Loucy (cell line): ENCODE data around the gene CFAP206.

Experiments used
- H2AFZ ChIP-seq: fragments of 200-600 bp; sonication (generic); 2 replicates; pipeline ENCODE4 v1.6.0; 2016; ENCODE audit warnings: antibody characterized with exemption, mild to moderate bottlenecking, low read length, moderate library complexity
- H3F3A ChIP-seq: fragments of 200-600 bp; 2 replicates; pipeline ENCODE4 v1.6.0; 2016; ENCODE audit warnings: antibody characterized with exemption, low read depth, mild to moderate bottlenecking
- H3K27me3 ChIP-seq: fragments of 200-600 bp; sonication (generic); 2 replicates; pipeline ENCODE4 v1.6.1; 2014; ENCODE audit warnings: low read length, mild to moderate bottlenecking; ENCODE audit not compliant: insufficient read depth, poor library complexity, severe bottlenecking
- H3K36me3 ChIP-seq: fragments of 200-600 bp; sonication (generic); 2 replicates; pipeline ENCODE4 v1.6.1; 2016; ENCODE audit warnings: low read length; ENCODE audit not compliant: insufficient read depth
- H3K4me1 ChIP-seq: fragments of 200-600 bp; sonication (generic); 2 replicates; pipeline ENCODE4 v1.5.1; 2014; ENCODE audit warnings: low read length, mild to moderate bottlenecking; ENCODE audit not compliant: insufficient read depth, poor library complexity, severe bottlenecking
- H3K4me2 ChIP-seq: fragments of 200-600 bp; sonication (generic); 2 replicates; pipeline ENCODE4 v1.6.0; 2014; ENCODE audit warnings: antibody characterized with exemption, low read length, low read depth, mild to moderate bottlenecking; ENCODE audit not compliant: poor library complexity, severe bottlenecking
- H3K4me3 ChIP-seq: fragments of 200-600 bp; sonication (generic); 2 replicates; pipeline ENCODE4 v1.5.1; 2014; ENCODE audit warnings: low read length, mild to moderate bottlenecking, mixed read lengths; ENCODE audit not compliant: poor library complexity, severe bottlenecking
- H3K79me2 ChIP-seq: fragments of 200-600 bp; sonication (generic); 2 replicates; pipeline ENCODE4 v1.6.1; 2014; ENCODE audit warnings: low read length; ENCODE audit not compliant: insufficient read depth
- H3K9ac ChIP-seq: fragments of 200-600 bp; sonication (generic); 2 replicates; pipeline ENCODE4 v1.6.0; 2014; ENCODE audit warnings: mild to moderate bottlenecking, low read depth, low read length, moderate library complexity; ENCODE audit not compliant: poor library complexity, severe bottlenecking
- H3K9me2 ChIP-seq: fragments of 200-600 bp; sonication (generic); replicated peaks from 2 replicates; pipeline ENCODE4 v1.6.1; 2016; ENCODE audit warnings: low read depth, low read length, mixed read lengths
- H3K9me3 ChIP-seq: fragments of 200-600 bp; sonication (generic); 2 replicates; pipeline ENCODE4 v1.6.1; 2014; ENCODE audit warnings: mild to moderate bottlenecking, antibody characterized with exemption, low read length, low read depth; ENCODE audit not compliant: insufficient read depth
- H4K20me1 ChIP-seq: fragments of 200-600 bp; sonication (generic); 2 replicates; pipeline ENCODE4 v1.6.0; 2014; ENCODE audit warnings: antibody characterized with exemption, low read length, mild to moderate bottlenecking; ENCODE audit not compliant: insufficient read depth, poor library complexity, severe bottlenecking
- EZH2phosphoT487 ChIP-seq: fragments of 200-600 bp; IDR thresholded peaks from 2 replicates; pipeline ENCODE4 v1.6.1; 2018; ENCODE audit warnings: antibody characterized with exemption, mild to moderate bottlenecking, moderate library complexity, borderline replicate concordance
- TF ChIP-seq, protein P1 (sequence below): fragments of 200-600 bp; sonication (generic); conservative IDR thresholded peaks from 2 replicates; pipeline ENCODE4 v1.5.1; 2014; ENCODE audit warnings: mild to moderate bottlenecking, antibody characterized with exemption, low read length

Gene CFAP206

GRCh38 chr6:87494761-87495422 is 87.1 kb downstream of the CFAP206 start:
- Histone ChIP-seq H2AFZ (no peak overlapping the region), H3K4me3 (no peak overlapping the region), H3K9me2 (no peaks in the 10 kb centered on the region), H3K36me3 (0 out of 2 replicates have a peak, but pooled peaks cover 3% of the 10 kb centered on the region), H4K20me1 (no peaks in the 10 kb centered on the region), H3K79me2 (no peaks in the 10 kb centered on the region), H3K9ac (no peak overlapping the region), H3K4me2 (no peak overlapping the region), H3K27me3 (no peaks in the 10 kb centered on the region), H3F3A (no peaks in the 10 kb centered on the region), H3K9me3 (no peaks in the 10 kb centered on the region), H3K4me1 (no peaks in the 10 kb centered on the region)
- no peak for TF ChIP-seq EZH2phosphoT487
- TF ChIP-seq, protein P1, sequence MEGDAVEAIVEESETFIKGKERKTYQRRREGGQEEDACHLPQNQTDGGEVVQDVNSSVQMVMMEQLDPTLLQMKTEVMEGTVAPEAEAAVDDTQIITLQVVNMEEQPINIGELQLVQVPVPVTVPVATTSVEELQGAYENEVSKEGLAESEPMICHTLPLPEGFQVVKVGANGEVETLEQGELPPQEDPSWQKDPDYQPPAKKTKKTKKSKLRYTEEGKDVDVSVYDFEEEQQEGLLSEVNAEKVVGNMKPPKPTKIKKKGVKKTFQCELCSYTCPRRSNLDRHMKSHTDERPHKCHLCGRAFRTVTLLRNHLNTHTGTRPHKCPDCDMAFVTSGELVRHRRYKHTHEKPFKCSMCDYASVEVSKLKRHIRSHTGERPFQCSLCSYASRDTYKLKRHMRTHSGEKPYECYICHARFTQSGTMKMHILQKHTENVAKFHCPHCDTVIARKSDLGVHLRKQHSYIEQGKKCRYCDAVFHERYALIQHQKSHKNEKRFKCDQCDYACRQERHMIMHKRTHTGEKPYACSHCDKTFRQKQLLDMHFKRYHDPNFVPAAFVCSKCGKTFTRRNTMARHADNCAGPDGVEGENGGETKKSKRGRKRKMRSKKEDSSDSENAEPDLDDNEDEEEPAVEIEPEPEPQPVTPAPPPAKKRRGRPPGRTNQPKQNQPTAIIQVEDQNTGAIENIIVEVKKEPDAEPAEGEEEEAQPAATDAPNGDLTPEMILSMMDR = no peak

- Histone ChIP-seq H3F3A (no peaks in the 10 kb centered on the region), H3K36me3 (peaks cover 18% of the 10 kb centered on the region; the same call in 1 of the 2 replicates), H3K27me3 (no peaks in the 10 kb centered on the region), H3K4me3 (no peak overlapping the region), H3K9me2 (no peaks in the 10 kb centered on the region), H4K20me1 (no peaks in the 10 kb centered on the region), H3K4me2 (no peak overlapping the region), H3K4me1 (no peaks in the 10 kb centered on the region), H2AFZ (no peak overlapping the region), H3K9me3 (no peaks in the 10 kb centered on the region), H3K9ac (no peak overlapping the region), H3K79me2 (no peaks in the 10 kb centered on the region)
- TF ChIP-seq EZH2phosphoT487 = no peak
- TF ChIP-seq, protein P1 = no peak
These were observed 90.3 kb downstream of the CFAP206 start for GRCh38 chr6:87498048-87498447.

GRCh38 chr6:87501809-87502572 is 94.2 kb downstream of the CFAP206 start:
- no peak overlapping the region for H3K4me3 ChIP-seq
- no peak overlapping the region for H2AFZ ChIP-seq
- TF ChIP-seq, protein P1 = no peak
- no peak for TF ChIP-seq EZH2phosphoT487

More at GRCh38 chr6:87501809-87502572, 94.2 kb downstream of the CFAP206 start:
- Histone ChIP-seq H3K9me3 (no peaks in the 10 kb centered on the region), H4K20me1 (no peaks in the 10 kb centered on the region), H3K9ac (no peak overlapping the region), H3K36me3 (peaks cover 32% of the 10 kb centered on the region; the same call in 1 of the 2 replicates), H3K27me3 (no peaks in the 10 kb centered on the region), H3F3A (no peaks in the 10 kb centered on the region), H3K79me2 (no peaks in the 10 kb centered on the region), H3K4me1 (no peaks in the 10 kb centered on the region), H3K9me2 (no peaks in the 10 kb centered on the region), H3K4me2 (no peak overlapping the region)
